ENCODE measurements around the gene HOGA1.

GRCh38 chr10:97648562-97649404, 64.6 kb downstream of the HOGA1 start:
- no peak for TF ChIP-seq ZFP91 (CRISPR knock-in tag; IDR thresholded peaks at IDR 0.05; ENCODE audit: borderline replicate concordance)
- no peak for TF ChIP-seq GZF1 (CRISPR knock-in tag; IDR thresholded peaks at IDR 0.05)
- no peak for TF ChIP-seq TAF1 (CRISPR knock-in tag; IDR thresholded peaks at IDR 0.05)
- no peak for TF ChIP-seq MAZ (IDR thresholded peaks at IDR 0.05; ENCODE audit: borderline replicate concordance, low read depth, low read length)
- no peak for TF ChIP-seq MAZ (CRISPR knock-in tag; IDR thresholded peaks at IDR 0.05; ENCODE audit: low read depth)
- TF ChIP-seq USF2 (IDR thresholded peaks at IDR 0.05; ENCODE audit: low read depth, low read length), result no peak
- no peak for TF ChIP-seq USF2 (CRISPR knock-in tag; IDR thresholded peaks at IDR 0.05; ENCODE audit: borderline replicate concordance)
- TF ChIP-seq CTCF (CRISPR knock-in tag; IDR thresholded peaks at IDR 0.05), result no peak
- no peak for TF ChIP-seq NR3C1 (CRISPR knock-in tag; IDR thresholded peaks at IDR 0.05)
- TF ChIP-seq EP300 (IDR thresholded peaks at IDR 0.05; ENCODE audit: low read depth in 2 of 2, low read length in 2 of 2), result no peak
- TF ChIP-seq EP300 (CRISPR knock-in tag; IDR thresholded peaks at IDR 0.05; ENCODE audit: borderline replicate concordance), result no peak

Data from HepG2 (cell line).